ENCODE data around the gene TSHZ3. TPM values are rescaled to one million over a fixed set of nuclear protein-coding genes. Genes with fewer than 3 reads are reported as not detected.

TSHZ3 gene
- total RNA-seq, 1 experiment from 2014 or later = 14.8 TPM

DNA sequence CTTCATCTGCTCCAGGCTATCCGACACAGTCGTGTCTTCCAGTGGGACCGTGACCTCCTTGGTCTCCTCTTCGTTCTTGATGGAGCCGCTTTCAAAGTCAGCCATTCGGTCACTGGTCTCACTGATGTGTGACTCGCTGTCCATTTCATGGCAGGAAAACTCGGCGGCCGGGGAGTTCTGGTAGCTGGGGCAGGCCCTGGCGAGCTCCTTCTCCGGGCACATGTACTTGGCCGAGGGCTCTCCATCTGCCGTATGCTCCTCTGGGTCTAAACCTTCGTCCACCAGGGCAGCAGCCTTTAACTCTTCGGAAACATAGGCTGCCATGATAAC is 69.8 kb downstream of the TSHZ3 start:
- no peaks in the 10 kb centered on the region for H3K9me3 ChIP-seq (ENCODE audit: low read depth, low read length, poor library complexity, severe bottlenecking)
- no peaks in the 10 kb centered on the region for H3K27me3 ChIP-seq (replicated peaks; ENCODE audit: insufficient read depth, low read depth, low read length, poor library complexity)
- H3K36me3 ChIP-seq (ENCODE audit: insufficient read depth, low read length, poor library complexity, severe bottlenecking) = no peaks in the 10 kb centered on the region
- TF ChIP-seq, protein P1, sequence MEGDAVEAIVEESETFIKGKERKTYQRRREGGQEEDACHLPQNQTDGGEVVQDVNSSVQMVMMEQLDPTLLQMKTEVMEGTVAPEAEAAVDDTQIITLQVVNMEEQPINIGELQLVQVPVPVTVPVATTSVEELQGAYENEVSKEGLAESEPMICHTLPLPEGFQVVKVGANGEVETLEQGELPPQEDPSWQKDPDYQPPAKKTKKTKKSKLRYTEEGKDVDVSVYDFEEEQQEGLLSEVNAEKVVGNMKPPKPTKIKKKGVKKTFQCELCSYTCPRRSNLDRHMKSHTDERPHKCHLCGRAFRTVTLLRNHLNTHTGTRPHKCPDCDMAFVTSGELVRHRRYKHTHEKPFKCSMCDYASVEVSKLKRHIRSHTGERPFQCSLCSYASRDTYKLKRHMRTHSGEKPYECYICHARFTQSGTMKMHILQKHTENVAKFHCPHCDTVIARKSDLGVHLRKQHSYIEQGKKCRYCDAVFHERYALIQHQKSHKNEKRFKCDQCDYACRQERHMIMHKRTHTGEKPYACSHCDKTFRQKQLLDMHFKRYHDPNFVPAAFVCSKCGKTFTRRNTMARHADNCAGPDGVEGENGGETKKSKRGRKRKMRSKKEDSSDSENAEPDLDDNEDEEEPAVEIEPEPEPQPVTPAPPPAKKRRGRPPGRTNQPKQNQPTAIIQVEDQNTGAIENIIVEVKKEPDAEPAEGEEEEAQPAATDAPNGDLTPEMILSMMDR (conservative IDR thresholded peaks at IDR 0.05; ENCODE audit: low read depth, low read length) = no peak
- TF ChIP-seq EZH2 (IDR thresholded peaks at IDR 0.05; ENCODE audit: borderline replicate concordance, low read depth, low read length, poor library complexity, severe bottlenecking) = no peak
- POLR2A ChIA-PET (ENCODE audit: low non-redundant PET) = no interaction called here
- intact Hi-C loops (cut with micrococcal nuclease; ENCODE audit: unreplicated experiment) = no loop called here
- no peak for DNase-seq (ENCODE audit: low spot score)
- no peak overlapping the region for H3K27ac ChIP-seq (ENCODE audit: low read depth, low read length, poor library complexity, severe bottlenecking)
- no peak overlapping the region for H3K4me3 ChIP-seq (ENCODE audit: low read depth, low read length, poor library complexity, severe bottlenecking)
- H3K4me1 ChIP-seq (ENCODE audit: insufficient read depth, low read length, poor library complexity, severe bottlenecking) = no peaks in the 10 kb centered on the region
- CTCF ChIA-PET = no interaction called here
- no TSS peak for BruUV-seq (replicated peaks)

DNA sequence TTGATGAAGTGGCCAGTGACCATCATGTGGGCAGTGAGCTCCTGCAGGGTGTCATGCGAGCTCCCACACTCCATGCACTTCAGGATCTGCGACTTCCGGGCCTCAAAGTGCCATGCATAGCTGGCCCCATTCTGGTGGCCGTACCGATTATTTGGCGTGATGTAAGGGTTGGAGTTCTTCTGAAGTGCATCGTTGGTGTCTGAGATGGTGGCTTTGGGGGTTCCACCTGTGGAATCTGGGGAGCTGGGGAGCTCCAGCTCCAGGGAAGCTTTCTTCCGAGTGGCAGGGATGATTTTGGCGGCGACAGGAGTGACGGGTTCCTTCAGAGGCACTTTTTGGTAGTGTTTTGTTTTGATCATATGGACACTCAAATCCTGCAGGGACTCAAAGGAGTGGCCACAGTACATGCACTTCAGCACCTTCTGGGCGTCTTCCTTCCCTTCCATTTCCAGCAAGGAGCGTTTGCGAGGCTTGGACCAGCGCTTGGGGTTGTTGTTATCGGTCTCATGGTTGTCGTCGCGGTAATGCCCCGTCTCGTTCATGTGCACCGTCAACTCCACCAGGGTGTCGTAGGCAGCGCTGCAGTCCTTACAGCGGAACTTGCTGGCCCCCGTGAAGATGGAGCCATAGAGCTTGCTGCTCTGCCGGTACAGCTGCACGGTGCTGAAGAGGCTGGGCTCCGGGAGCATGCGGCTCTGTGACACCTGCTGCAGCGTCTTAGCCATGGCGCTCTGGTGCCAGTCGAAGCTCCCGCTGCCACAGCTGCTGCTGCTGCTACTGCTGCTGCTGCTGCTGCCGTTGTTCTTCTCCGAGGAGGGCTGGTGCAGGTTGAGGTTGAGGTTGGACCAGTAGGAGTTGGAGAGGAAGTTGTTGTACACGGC is 70.4 kb downstream of the TSHZ3 start:
- H3K27ac ChIP-seq (ENCODE audit: low read depth, low read length, poor library complexity, severe bottlenecking) = no peak overlapping the region
- no peaks in the 10 kb centered on the region for H3K36me3 ChIP-seq (ENCODE audit: insufficient read depth, low read length, poor library complexity, severe bottlenecking)
- H3K27me3 ChIP-seq (replicated peaks; ENCODE audit: insufficient read depth, low read depth, low read length, poor library complexity) = no peaks in the 10 kb centered on the region
- H3K4me3 ChIP-seq (ENCODE audit: low read depth, low read length, poor library complexity, severe bottlenecking) = no peak overlapping the region
- ChIA-PET CTCF (no interaction called here), POLR2A (ENCODE audit: low non-redundant PET) (no interaction called here)
- intact Hi-C loops (cut with micrococcal nuclease; ENCODE audit: unreplicated experiment) = no loop called here
- DNase-seq (ENCODE audit: low spot score) = no peak
- TF ChIP-seq, protein P1 (conservative IDR thresholded peaks at IDR 0.05; ENCODE audit: low read depth, low read length) = no peak
- no peak for TF ChIP-seq EZH2 (IDR thresholded peaks at IDR 0.05; ENCODE audit: borderline replicate concordance, low read depth, low read length, poor library complexity, severe bottlenecking)
- no TSS peak for BruUV-seq (replicated peaks)
- no peaks in the 10 kb centered on the region for H3K4me1 ChIP-seq (ENCODE audit: insufficient read depth, low read length, poor library complexity, severe bottlenecking)
- no peaks in the 10 kb centered on the region for H3K9me3 ChIP-seq (ENCODE audit: low read depth, low read length, poor library complexity, severe bottlenecking)

DNA sequence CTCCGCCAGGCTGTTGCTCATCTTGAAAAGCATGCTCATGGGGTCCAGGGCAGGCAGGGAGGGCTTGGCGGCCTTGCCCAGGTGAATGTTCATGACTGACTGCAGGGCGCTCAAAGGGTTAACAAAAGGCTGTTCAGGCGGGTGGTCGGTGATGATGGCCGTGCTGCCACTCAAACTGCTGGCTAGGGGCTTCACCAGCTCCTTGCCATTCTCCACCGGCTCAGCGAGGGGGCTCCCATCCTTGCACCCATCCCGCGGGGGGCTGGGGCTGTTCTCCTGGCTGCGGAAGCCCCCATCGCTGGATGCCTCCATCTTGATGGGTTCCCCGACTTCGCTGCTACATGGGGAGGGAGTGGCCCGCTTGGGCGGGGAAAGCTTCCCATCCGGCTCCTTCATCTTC is 71.7 kb downstream of the TSHZ3 start:
- ChIA-PET POLR2A (ENCODE audit: low non-redundant PET) (no interaction called here), CTCF (no interaction called here)
- no TSS peak for BruUV-seq (replicated peaks)
- Histone ChIP-seq H3K9me3 (ENCODE audit: low read depth, low read length, poor library complexity, severe bottlenecking) (no peaks in the 10 kb centered on the region), H3K27me3 (replicated peaks; ENCODE audit: insufficient read depth, low read depth, low read length, poor library complexity) (no peaks in the 10 kb centered on the region), H3K4me3 (ENCODE audit: low read depth, low read length, poor library complexity, severe bottlenecking) (no peak overlapping the region), H3K36me3 (ENCODE audit: insufficient read depth, low read length, poor library complexity, severe bottlenecking) (no peaks in the 10 kb centered on the region), H3K27ac (ENCODE audit: low read depth, low read length, poor library complexity, severe bottlenecking) (no peak overlapping the region), H3K4me1 (ENCODE audit: insufficient read depth, low read length, poor library complexity, severe bottlenecking) (no peaks in the 10 kb centered on the region)
- no peak for DNase-seq (ENCODE audit: low spot score)
- TF ChIP-seq, protein P1 (conservative IDR thresholded peaks at IDR 0.05; ENCODE audit: low read depth, low read length) = no peak
- TF ChIP-seq EZH2 (IDR thresholded peaks at IDR 0.05; ENCODE audit: borderline replicate concordance, low read depth, low read length, poor library complexity, severe bottlenecking) = no peak
- intact Hi-C loops (cut with micrococcal nuclease; ENCODE audit: unreplicated experiment) = no loop called here
